GM21367 (cell line): ENCODE data around the gene TFAP2B.

Experiments used
- ATAC-seq: cut with Tn5 transposase; IDR thresholded peaks from one replicate; pipeline ENCODE4 v1.9.1; 2021; ENCODE audit not compliant: unreplicated experiment

TFAP2B gene

GRCh38 chr6:50847890-50848594, 29.4 kb downstream of the TFAP2B start:
- ATAC-seq, result no peak

- no peak for ATAC-seq
Measured at GRCh38 chr6:50848989-50849795, 30.5 kb downstream of the TFAP2B start.

DNA sequence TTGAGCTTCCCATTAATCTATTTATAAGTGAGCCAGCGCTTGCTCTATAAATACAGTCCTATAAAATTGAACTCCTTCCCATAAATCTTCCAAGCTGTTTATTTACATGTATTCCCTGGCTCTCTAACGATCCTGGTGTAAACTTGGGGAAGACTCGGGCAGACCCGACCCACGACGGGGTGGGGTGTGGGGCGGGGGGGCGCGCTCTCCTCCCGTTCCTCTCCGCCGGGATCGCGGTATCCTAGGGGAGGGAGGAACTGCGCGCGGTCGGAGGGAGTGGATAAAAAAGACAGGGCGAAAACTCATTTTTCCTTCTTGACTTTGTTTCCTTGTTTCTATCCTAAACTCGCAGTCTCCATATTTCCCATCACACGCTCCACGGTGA, 31.1 kb downstream of the TFAP2B start:
- no peak for ATAC-seq

GRCh38 chr6:50850223-50851048, 31.8 kb downstream of the TFAP2B start:
- ATAC-seq, result no peak

DNA sequence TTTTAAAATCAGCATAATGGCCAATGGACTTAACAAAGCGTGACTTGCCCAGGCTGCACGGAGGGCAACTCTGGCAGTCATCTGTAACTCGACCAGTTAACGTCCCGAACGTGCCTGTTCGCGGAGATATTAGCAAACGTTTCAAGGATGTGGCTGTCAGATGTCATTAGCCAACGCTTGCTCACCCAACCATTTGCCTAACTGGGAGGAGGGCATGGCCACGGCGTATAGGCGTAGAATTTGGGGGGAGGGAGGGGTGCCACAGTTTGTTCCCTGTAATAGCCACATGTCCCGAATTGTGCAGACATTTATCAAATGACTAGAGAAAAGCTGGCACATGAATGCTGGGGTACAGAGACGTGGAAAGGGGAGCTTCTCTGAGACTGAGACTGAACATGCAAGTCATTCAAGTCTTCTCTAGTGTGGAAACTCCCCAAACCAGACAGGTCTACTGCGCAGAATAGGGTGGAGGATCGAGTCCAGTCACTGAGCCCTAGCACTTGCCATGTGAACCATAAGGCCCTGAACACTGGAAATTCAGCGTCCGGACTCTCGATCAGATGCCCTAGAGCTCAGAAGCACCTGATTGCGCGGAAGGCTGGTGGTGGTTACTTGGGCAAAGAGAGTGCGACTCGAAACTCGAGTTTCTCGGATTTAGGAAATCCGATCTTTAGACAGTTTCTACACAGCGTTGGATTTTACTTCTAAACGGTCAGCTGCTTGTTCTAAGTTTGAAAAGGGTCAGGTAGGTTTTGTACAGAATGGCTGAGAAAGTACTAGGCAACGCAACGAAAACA, 32.6 kb downstream of the TFAP2B start:
- ATAC-seq, result no peak

DNA sequence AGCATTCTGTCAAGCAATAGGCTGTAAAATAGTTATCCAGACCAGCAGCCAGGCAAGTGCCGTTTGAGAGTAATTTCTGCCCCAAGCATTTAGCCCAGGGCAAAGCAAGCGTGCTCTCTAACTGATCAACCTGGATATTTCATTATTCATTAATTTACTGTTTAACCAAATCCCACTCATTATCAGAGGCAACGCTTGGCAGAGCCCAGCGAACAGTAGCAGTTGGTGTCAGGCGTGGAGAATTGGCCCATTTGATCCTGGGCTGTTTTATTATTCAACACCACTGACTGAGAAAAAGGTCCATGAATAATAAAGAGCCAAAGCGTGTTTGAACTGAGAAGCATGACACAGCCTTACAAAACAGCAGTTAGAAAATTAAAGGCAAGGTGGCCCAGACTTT, 35.3 kb downstream of the TFAP2B start:
- ATAC-seq, result no peak

DNA sequence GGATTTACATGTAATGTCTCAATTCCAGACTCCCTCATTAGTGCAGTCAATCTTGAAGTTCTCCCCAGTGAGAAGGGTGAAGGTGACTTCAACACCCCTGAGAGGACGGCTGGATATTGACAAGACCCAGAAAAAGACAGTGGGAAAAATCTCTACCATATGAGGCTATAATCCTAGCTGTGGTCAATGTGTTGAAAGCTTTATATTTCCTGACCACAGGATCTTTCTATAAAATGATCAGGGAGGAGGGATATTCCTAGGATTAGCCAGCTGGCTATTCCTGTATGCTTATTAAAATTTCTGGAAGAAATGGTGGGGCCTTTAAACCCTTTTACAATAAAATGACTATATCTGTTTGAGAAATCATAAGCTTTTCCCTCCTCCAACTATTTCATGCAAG, 43.0 kb downstream of the TFAP2B start:
- no peak for ATAC-seq

GRCh38 chr6:50862176-50862575, 43.5 kb downstream of the TFAP2B start:
- ATAC-seq, result no peak

DNA sequence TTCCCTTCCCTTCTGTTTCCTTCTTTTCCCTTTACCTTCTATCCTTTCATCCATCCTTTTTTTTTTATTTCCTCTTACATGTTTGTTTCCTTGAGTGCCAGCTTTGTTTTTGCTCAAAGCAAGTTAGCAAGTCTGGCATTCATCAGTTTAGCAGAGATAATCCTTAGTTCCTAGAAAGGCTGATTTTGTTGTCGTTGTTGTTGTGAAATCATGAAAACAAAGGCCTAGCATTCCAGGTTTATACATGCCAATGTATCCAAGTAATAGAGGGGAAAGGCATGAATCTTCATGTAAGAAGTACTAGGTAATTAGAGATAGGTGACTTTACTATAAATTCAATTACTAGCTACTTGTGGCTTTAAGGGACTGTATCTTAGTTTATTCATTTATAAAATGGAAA, 45.9 kb downstream of the TFAP2B start:
- no peak for ATAC-seq

- ATAC-seq, result no peak
Measured at GRCh38 chr6:50868466-50868865, 49.8 kb downstream of the TFAP2B start.

DNA sequence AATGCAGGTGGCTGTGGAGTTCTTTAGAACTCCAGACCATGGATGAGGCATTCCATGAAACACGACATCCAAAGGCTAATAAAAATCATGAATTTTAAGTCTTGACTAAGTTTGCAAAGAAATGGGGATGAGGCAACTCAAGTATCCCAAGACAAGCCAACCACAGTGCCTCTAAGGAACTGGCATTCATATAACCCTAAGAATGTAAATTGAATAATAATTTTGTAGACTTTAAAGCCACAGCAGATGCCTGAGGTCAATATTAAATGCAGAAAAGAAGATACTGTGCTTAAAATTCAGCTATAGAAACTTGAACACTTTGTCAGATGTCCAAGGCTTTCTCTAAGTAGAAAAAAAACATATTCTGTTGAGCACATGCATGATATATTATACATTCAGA, 54.5 kb downstream of the TFAP2B start:
- ATAC-seq, result no peak

- ATAC-seq, result no peak
Measured at GRCh38 chr6:50884364-50884763, 65.7 kb downstream of the TFAP2B start.

GRCh38 chr6:50887112-50887511, 68.4 kb downstream of the TFAP2B start:
- no peak for ATAC-seq

DNA sequence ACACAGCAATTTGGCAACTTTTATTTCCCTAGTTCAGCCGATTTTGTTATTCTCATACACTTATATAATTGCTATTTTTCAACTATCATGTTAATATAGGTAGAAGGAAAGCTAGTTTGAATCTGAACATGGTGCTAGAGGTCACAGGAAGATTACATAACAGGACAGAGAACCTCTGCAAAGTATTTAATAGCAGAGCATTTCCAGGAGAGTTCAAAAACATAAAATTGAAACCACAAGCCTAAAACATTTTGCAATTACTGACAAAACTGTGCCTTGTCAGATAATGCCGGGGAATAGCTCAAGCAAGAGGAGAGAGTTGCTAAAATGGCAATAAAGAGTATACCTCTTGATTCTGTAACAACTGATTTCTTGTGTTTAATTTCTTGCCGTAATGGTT, 70.8 kb downstream of the TFAP2B start:
- no peak for ATAC-seq

DNA sequence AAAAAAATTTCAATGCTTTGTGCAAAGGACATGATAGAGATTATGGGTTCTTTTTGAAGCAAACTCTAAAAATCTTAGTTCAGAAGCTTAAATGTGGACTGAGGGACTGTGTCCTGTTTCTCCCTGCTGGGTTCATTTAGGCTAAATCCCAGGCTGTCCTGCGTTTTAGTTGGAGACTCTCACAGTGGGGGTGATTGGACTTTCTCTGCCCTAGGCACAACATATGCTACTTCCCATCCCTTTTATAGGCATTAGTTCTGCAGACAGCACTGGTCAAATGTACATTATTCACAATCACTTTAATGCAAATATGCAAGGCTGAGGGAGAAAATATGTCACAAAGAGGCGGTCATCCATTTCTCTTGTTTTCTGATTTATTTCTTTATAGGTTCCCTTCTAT, 71.3 kb downstream of the TFAP2B start:
- no peak for ATAC-seq

- ATAC-seq, result no peak
Measured at GRCh38 chr6:50890579-50890978, 71.9 kb downstream of the TFAP2B start.

- ATAC-seq, result no peak
Measured at GRCh38 chr6:50891290-50891689, 72.6 kb downstream of the TFAP2B start.
